ENCODE results near the gene CLMN.

CLMN gene

GRCh38 chr14:95344536-95344935 lies 24.8 kb upstream of the CLMN start:
- DNase-seq (ENCODE audit: low spot score), result no peak

GRCh38 chr14:95341564-95341963 lies 21.9 kb upstream of the CLMN start:
- no peak for DNase-seq (ENCODE audit: low spot score)

- no peak for DNase-seq (ENCODE audit: low spot score)
These were observed 21.4 kb upstream of the CLMN start for GRCh38 chr14:95341115-95341514.

- DNase-seq (ENCODE audit: low spot score), result no peak
These were observed 20.5 kb upstream of the CLMN start for GRCh38 chr14:95340201-95340697.

GRCh38 chr14:95339301-95339865 lies 19.7 kb upstream of the CLMN start:
- DNase-seq (ENCODE audit: low spot score), result no peak

DNA sequence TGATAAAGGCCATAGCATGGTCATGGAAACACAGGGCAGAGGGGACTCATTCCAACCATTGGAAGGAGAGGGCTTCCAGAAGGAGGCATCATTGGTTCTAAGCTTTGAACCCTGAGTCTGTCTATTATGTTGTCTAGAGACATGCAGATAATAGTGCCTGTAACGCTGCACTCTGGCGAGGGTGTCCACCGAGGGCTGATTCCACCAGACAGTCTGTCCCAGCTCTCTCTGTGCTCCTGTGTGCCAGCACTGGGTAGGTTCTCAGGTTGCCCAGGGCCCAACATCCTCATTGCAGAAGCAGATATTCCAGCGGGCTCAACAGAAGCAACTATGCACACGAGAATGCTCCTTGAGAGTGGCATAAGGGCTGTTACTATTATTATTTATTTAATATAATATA lies 18.7 kb upstream of the CLMN start:
- no peak for DNase-seq (ENCODE audit: low spot score)

DNA sequence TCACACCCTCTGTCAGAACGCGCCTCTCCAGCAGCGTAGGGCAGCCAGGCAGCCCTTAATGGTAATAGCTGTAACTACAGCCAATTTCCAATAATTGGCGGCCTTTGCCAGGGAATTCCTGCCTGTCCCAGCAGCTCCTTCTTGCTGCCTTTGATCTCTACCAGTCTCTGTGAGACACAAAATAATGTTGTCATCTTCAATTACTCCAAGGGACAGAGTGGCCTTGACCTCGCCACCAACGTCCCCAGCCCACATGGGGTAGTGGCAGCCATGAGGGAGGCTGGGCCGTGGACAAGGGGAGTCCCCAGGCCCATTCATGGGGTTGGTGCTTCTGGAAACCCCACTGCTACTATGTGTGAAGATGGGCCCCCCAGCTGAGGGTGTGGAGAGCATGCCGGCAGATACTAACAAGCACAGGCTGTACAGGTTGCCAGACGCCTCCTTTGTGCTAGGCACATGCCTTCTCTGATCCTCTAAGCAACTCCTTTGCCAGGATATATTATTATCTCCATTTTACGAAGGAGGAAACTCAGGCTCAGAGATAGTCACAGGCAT lies 17.4 kb upstream of the CLMN start:
- DNase-seq (ENCODE audit: low spot score), result no peak

DNA sequence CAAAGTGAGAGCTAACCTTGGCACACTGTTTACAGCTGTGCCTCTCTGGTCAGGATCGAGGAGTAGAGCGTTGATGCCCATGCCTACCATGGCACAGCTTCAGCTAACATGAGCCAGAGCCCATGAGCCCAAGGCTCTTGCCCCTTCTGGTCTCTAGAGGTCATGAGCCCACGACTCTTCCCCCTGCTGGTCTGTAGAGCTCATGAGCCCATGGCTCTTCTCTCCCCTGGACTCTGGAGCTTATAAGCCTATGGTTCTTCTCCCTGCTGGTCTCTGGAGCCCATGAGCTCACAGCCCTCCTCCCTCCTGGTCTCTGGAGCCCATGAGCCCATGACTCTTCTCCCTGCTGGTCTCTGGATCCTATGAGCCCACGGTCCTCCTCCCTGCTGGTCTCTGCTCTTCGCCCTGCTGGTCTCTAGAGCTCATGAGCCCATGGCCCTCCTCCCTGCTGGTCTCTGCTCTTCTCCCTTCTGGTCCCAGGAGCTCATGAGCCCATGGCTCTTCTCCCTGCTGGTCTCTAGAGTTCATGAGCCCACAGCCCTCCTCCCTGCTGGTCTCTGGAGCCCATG lies 16.6 kb upstream of the CLMN start:
- no peak for DNase-seq (ENCODE audit: low spot score)

GRCh38 chr14:95335071-95335470 lies 15.4 kb upstream of the CLMN start:
- DNase-seq (ENCODE audit: low spot score), result no peak

DNA sequence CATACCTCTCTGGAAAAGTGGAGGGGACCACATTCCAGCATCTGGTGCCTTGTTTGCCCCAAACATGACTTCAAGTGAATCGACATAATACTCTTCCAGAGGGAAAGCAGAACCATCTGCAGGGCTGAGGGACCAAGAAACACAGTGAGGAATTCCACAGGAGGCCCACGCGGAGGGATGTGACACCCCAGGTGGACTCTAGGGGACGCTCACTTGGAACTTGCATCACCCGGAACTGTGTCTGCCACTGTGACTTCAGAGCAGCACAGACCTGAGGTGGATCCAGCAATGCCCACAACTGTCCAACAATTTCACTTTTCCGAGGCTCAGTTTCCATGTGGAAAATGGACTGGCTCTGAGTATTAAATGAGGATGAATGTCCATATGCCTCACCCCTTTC lies 14.3 kb upstream of the CLMN start:
- no peak for DNase-seq (ENCODE audit: low spot score)

- no peak for DNase-seq (ENCODE audit: low spot score)
These were observed 12.9 kb upstream of the CLMN start for GRCh38 chr14:95332641-95333040.

DNA sequence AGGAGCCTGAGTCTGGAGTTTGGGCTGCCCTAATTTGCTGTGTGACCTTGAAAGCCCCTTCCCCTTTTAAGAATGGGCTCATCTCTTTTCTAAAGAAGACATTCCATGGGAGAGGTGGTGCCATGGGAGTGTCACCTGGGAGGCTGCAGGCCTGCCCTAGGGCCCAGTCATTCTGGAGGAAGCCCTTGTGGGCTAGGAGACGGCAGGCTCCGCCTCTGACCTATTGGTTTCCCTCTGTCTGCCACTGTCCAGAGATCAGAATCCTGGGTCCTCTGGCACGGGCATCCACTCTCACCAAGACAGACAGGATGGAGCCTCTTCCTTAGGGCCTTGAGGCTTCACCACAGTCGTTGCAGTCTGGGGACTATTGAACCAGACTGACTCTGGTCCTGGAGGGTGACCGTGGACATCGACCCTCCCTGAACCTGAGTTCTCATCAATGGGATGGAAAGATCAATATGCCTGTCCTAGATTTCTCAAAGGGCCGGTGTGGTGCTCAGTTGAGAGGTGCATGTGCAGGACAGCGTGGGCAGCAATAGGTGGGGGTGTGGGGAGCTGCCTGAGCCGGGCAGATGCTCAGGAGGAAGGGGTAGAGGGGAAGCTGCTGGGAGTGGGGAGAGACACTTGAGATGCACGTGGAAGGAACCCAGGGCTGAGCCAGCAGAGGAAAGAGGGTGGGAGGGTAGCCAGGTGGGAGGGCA lies 12.2 kb upstream of the CLMN start:
- no peak for DNase-seq (ENCODE audit: low spot score)

- DNase-seq (ENCODE audit: low spot score), result no peak
These were observed 11.1 kb upstream of the CLMN start for GRCh38 chr14:95330591-95331370.

DNA sequence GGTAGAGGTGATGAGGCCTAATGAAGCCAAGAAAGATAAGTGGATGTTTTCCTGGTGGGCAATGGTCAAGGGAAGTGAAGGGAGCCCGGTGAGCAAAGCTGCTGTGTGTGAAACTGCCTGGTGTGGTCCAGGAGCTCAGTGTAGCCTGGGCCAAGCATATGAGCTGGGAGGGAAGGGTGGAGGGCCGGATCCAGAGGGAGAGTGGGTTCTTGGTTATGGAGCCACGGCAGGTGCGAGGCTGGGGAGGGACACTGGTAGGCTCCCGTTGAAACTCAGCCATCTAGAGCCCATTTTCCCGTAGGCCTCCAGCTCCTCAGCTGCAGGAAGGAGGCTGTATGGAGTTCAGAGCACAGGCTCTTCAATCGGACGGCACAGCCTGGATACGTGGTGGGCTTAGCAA lies 10.2 kb upstream of the CLMN start:
- no peak for DNase-seq (ENCODE audit: low spot score)

DNA sequence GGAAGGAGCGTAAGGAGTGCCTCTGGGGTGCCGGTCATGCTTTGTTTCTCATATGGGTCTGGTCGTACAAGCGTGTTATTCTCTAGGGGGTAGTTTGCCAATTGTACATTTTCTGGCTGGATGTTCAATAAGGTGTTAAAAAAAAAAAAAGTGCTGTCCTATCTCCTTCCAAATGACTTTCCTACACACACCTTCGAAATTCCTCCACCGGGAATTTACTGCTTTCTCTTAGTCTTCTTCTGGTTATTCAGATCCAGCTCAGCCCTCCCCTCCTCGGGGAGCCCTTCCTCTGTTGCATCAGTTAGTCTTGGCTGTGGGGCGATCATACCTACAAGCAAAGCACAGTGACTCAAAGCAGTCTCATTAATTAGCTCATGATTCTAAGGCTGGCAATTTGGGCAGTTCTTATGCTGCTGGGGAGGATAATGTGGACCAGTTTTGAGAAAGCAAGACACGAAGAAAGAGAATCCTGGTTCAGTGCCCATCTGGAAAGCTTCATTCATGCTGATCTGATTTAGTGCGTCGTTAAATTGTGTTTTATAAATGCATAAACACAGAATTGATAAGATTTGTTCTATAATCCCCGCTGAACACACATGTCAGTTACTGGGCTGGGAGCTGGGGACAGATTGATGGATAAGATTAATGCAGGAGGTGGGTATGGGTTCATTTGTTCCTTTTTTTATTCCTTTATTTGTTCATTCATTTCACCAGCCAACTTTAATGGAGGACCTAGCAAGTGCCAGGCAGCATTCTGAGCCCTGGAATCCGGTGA lies 9.2 kb upstream of the CLMN start:
- peak; percentile 39 for DNase-seq (ENCODE audit: low spot score)

GRCh38 chr14:95327558-95328374 lies 8.1 kb upstream of the CLMN start:
- DNase-seq (ENCODE audit: low spot score), result peak; percentile 97

- peak; percentile 48 for DNase-seq (ENCODE audit: low spot score)
These were observed 7.3 kb upstream of the CLMN start for GRCh38 chr14:95326987-95327386.

DNA sequence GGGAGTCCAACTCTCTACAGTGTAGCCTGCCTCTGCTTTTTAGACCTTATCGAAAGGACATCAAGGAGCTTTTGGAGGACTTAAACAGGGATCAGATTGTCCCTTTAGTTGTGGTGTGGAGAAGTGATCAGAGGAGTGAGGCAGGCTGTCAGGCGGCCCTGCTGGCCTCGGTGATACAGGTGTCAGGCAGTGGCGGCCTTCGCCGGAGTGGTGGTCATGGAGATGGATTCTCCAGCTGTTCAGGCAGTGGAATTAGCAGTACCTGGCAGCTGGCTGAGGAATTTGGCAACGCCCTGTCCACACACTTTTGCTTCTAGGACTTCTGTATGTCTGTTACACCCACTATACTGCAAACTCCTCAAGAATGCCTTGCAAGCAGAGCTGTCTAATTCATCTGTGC lies 4.2 kb upstream of the CLMN start:
- DNase-seq (ENCODE audit: low spot score), result no peak

DNA sequence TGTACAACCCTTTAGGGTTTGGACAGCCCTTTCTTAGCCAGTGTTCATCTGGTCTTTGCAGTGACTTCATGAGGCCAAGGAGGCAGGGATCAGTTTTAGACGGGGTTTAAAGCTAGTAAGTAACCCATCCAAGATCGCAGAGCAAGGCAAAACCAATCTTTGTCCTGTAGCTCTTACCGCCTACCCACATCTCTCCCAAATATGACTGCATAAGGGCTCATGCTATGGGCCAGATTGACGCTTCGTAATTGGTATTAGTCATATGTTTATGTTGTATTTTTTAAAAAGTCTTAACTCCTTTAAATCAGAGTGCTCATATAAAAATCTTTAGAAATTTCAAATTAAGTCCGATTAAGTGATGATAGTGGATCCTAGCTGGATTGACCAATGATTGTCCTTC lies 3.7 kb upstream of the CLMN start:
- DNase-seq (ENCODE audit: low spot score), result no peak

- DNase-seq (ENCODE audit: low spot score), result no peak
These were observed 2.9 kb upstream of the CLMN start for GRCh38 chr14:95322651-95323050.

Measured in NAMALWA (cell line).